Astrocyte (in vitro differentiated cells and primary cell): ENCODE data around the gene CSAD. TPM values are rescaled to one million over a fixed set of nuclear protein-coding genes. Genes with fewer than 3 reads are reported as not detected.

Experiments
- DNase-seq: peaks from one replicate; pipeline ENCODE4 v3.0.0-alpha.2; 2010; ENCODE audit warnings: low read depth
- FAIRE-seq: peaks from 2 replicates; lab custom pipeline; 2011; peaks lifted over from hg19 to GRCh38; lab: Jason Lieb, UNC
- H2AFZ ChIP-seq: 2 replicates; pipeline ENCODE4 v1.6.0; 2012; ENCODE audit warnings: low read depth, low read length, inconsistent platforms
- H3K27ac ChIP-seq: 2 replicates; pipeline ENCODE4 v1.5.1; 2011; ENCODE audit warnings: low read depth, low read length, inconsistent platforms
- H3K27me3 ChIP-seq: 2 replicates; pipeline ENCODE4 v1.6.0; 2011; ENCODE audit warnings: low read length, inconsistent platforms; ENCODE audit not compliant: insufficient read depth
- H3K36me3 ChIP-seq: 2 replicates; pipeline ENCODE4 v1.5.1; 2011; ENCODE audit warnings: low read length, inconsistent platforms; ENCODE audit not compliant: insufficient read depth
- H3K4me1 ChIP-seq: 2 replicates; pipeline ENCODE4 v1.5.1; 2011; ENCODE audit warnings: low read length, inconsistent platforms; ENCODE audit not compliant: insufficient read depth
- H3K4me2 ChIP-seq: 2 replicates; pipeline ENCODE4 v1.6.0; 2012; ENCODE audit warnings: low read length, inconsistent platforms
- H3K4me3 ChIP-seq: 2 replicates; pipeline ENCODE4 v1.5.1; 2011; ENCODE audit warnings: low read depth, mild to moderate bottlenecking, low read length, inconsistent platforms; ENCODE audit not compliant: insufficient read depth
- H3K79me2 ChIP-seq: 2 replicates; pipeline ENCODE4 v1.6.0; 2012; ENCODE audit warnings: mild to moderate bottlenecking, low read length, inconsistent platforms; ENCODE audit not compliant: insufficient read depth
- H3K9ac ChIP-seq: 2 replicates; pipeline ENCODE4 v1.6.0; 2012; ENCODE audit warnings: mild to moderate bottlenecking, low read length, inconsistent platforms
- H3K9me3 ChIP-seq: 2 replicates; pipeline ENCODE4 v1.5.1; 2012; ENCODE audit warnings: low read depth, mild to moderate bottlenecking, low read length, inconsistent platforms; ENCODE audit not compliant: insufficient read depth
- H4K20me1 ChIP-seq: 2 replicates; pipeline ENCODE4 v1.6.0; 2012; ENCODE audit warnings: low read length, inconsistent platforms; ENCODE audit not compliant: insufficient read depth
- H3K27ac Mint-ChIP-seq: one replicate; pipeline ENCODE4 v1.8.0; 2021; ENCODE audit warnings: mild to moderate bottlenecking, mixed read lengths; ENCODE audit not compliant: unreplicated experiment
- H3K27me3 Mint-ChIP-seq: one replicate; pipeline ENCODE4 v1.8.0; 2021; ENCODE audit warnings: low read depth, mixed read lengths; ENCODE audit not compliant: unreplicated experiment
- H3K36me3 Mint-ChIP-seq: one replicate; pipeline ENCODE4 v1.8.0; 2021; ENCODE audit warnings: low read depth, mixed read lengths; ENCODE audit not compliant: unreplicated experiment
- H3K4me1 Mint-ChIP-seq: one replicate; pipeline ENCODE4 v1.8.0; 2021; ENCODE audit warnings: low read depth, mixed read lengths; ENCODE audit not compliant: unreplicated experiment
- H3K4me3 Mint-ChIP-seq: one replicate; pipeline ENCODE4 v1.8.0; 2021; ENCODE audit warnings: mild to moderate bottlenecking, moderate library complexity, mixed read lengths; ENCODE audit not compliant: unreplicated experiment
- H3K9me3 Mint-ChIP-seq: one replicate; pipeline ENCODE4 v1.8.0; 2021; ENCODE audit warnings: mild to moderate bottlenecking, mixed read lengths; ENCODE audit not compliant: unreplicated experiment
- EZH2 ChIP-seq: IDR thresholded peaks from 2 replicates; pipeline ENCODE4 v1.6.1; 2012; ENCODE audit warnings: mild to moderate bottlenecking, low read length, inconsistent platforms; ENCODE audit not compliant: insufficient read depth
- total RNA-seq: library from RNA; stranded (reverse); gene quantifications from 2 replicates; pipeline ENCODE4 v1.2.1, GENCODE V29; 2021
- TF ChIP-seq, protein P1 (sequence below): IDR thresholded peaks from 2 replicates; pipeline ENCODE4 v1.5.1; 2011; ENCODE audit warnings: low read depth, mild to moderate bottlenecking, inconsistent platforms, low read length, moderate library complexity; ENCODE audit not compliant: insufficient read depth

The CSAD gene
- total RNA-seq, 1 donor from 2014 or later: 19.4 TPM

DNA sequence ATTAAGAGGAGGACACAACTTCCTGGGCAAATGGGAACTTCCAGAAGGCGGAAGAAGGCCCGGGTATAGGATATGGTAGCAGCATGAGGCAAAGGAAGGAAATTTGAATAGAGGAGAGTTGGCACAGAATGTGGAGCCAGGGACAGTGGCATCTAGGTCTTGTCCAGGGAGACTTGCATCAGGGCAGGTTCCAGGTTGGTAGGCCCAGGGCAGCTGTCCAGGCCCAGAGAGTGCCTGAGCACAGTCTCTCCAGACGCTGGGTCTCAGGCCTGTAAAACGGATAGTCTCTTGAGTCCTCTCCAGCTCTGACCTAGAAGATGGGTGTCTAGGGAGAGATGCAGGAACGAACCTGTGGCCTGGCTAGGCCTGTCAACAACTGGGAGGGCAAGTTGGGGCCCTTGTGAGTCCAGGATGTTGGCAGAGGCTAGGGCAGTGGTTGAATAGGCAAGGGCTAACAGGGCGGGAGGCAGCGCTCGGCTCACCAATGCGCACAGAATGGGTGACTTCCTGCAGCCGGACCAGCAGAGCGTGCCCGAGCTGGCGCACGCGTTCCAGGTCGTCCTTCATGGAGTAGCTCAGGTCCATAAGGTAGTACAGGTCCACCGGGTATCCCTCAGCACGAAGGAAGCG, 16.4 kb upstream of the CSAD start:
- DNase-seq (no peak), FAIRE-seq (no peak)
- Histone ChIP-seq H3K9ac (no peak overlapping the region), H3K27me3 (no peaks in the 10 kb centered on the region), H2AFZ (peak overlapping the region; percentile 28), H4K20me1 (no peaks in the 10 kb centered on the region), H3K9me3 (no peaks in the 10 kb centered on the region), H3K36me3 (no peaks in the 10 kb centered on the region), H3K79me2 (no peaks in the 10 kb centered on the region), H3K27ac (no peak overlapping the region), H3K4me1 (no peaks in the 10 kb centered on the region), H3K4me3 (no peak overlapping the region), H3K4me2 (peak overlapping the region; percentile 57)
- H3K27ac Mint-ChIP-seq: no peak overlapping the region
- TF ChIP-seq EZH2: no peak
- TF ChIP-seq, protein P1, sequence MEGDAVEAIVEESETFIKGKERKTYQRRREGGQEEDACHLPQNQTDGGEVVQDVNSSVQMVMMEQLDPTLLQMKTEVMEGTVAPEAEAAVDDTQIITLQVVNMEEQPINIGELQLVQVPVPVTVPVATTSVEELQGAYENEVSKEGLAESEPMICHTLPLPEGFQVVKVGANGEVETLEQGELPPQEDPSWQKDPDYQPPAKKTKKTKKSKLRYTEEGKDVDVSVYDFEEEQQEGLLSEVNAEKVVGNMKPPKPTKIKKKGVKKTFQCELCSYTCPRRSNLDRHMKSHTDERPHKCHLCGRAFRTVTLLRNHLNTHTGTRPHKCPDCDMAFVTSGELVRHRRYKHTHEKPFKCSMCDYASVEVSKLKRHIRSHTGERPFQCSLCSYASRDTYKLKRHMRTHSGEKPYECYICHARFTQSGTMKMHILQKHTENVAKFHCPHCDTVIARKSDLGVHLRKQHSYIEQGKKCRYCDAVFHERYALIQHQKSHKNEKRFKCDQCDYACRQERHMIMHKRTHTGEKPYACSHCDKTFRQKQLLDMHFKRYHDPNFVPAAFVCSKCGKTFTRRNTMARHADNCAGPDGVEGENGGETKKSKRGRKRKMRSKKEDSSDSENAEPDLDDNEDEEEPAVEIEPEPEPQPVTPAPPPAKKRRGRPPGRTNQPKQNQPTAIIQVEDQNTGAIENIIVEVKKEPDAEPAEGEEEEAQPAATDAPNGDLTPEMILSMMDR: no peak
- H3K27me3 Mint-ChIP-seq: peaks cover 45% of the 10 kb centered on the region
- H3K4me3 Mint-ChIP-seq: no peak overlapping the region
- H3K4me1 Mint-ChIP-seq: peaks cover 11% of the 10 kb centered on the region
- peaks cover 2% of the 10 kb centered on the region for H3K36me3 Mint-ChIP-seq
- H3K9me3 Mint-ChIP-seq: no peaks in the 10 kb centered on the region

GRCh38 chr12:53196486-53196885, 15.8 kb upstream of the CSAD start:
- Histone ChIP-seq H3K9ac (no peak overlapping the region), H3K4me2 (no peak overlapping the region), H3K9me3 (no peaks in the 10 kb centered on the region), H3K79me2 (no peaks in the 10 kb centered on the region), H3K4me3 (no peak overlapping the region), H3K4me1 (no peaks in the 10 kb centered on the region), H2AFZ (no peak overlapping the region), H3K36me3 (no peaks in the 10 kb centered on the region), H4K20me1 (no peaks in the 10 kb centered on the region), H3K27ac (no peak overlapping the region), H3K27me3 (no peaks in the 10 kb centered on the region)
- FAIRE-seq (no peak), DNase-seq (no peak)
- Mint-ChIP-seq H3K4me1 (peaks cover 11% of the 10 kb centered on the region), H3K27me3 (peaks cover 45% of the 10 kb centered on the region), H3K36me3 (peaks cover 5% of the 10 kb centered on the region), H3K9me3 (no peaks in the 10 kb centered on the region), H3K27ac (no peak overlapping the region), H3K4me3 (peak overlapping the region; percentile 57)
- TF ChIP-seq, protein P1: no peak
- no peak for TF ChIP-seq EZH2
